HS-27A (cell line): Measurements from ENCODE around the gene ST3GAL6.

Experiments used
- DNase-seq: peaks from one replicate; pipeline ENCODE4 v3.0.0-alpha.2; 2012; ENCODE audit warnings: low read depth, missing footprints

Gene ST3GAL6, protein sequence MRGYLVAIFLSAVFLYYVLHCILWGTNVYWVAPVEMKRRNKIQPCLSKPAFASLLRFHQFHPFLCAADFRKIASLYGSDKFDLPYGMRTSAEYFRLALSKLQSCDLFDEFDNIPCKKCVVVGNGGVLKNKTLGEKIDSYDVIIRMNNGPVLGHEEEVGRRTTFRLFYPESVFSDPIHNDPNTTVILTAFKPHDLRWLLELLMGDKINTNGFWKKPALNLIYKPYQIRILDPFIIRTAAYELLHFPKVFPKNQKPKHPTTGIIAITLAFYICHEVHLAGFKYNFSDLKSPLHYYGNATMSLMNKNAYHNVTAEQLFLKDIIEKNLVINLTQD

DNA sequence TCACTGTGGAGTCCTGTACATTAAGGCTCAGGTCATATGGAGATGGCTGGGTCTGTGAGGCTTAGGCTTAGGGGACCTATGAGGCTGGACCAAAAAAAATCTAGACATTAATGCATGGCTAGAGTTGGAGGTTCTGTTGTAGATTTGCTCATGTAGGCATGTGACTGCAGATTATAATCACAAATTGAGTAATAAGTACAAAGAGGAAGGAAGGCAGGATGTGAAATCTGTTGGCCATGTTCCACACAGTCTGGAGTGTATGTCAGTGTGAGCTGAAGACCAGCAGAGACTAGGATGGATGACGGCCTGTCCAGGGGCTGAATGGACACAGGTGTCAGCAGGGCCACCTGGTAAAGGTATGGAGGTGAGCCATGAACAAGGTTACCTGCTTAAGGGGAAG, at the start of gene ST3GAL6:
Gene ST3GAL6, plus strand, starts transcription at position 265 of the 400 bp plus-strand sequence. CDS start 5,101 bp downstream, outside the sequence.
- DNase-seq, result no peak

DNA sequence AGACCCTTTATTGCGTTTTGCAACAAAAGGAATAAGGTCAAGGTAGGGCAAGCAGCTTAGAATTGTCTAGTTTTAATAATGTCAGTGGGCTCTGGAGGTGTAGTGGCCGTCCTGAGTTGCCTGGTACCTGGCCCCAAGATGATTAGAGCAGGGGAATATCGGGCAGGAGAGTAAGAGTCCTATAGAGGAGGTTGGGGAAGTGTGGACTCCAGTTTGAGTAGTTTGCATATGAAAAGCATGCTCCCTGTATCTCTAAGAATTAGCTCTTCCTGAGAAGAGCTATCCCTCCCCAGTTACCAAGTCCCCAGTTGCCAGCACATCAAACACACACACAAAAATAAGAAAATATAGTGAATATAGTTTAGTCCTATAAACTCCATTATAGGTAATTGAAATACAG, 49.2 kb upstream of the ST3GAL6 start:
- no peak for DNase-seq

DNA sequence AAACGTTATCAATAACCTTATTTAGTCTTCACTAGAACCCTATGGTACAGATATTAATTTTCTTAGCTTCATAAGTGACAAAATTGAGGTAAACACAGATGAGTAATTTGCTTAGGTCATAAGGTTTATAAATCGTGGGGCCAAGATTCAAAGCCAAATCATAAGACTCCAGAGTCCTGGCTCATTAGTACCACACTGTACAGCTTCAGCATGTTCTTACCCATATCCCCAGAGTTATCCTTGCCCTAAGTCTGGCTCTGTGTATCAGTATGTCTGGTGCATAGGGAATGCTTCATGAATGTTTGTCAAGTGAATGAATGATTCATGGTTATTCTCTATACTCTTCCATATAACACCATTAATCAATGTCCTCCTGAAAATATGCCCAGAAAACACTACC, 45.6 kb upstream of the ST3GAL6 start:
- DNase-seq, result no peak

DNA sequence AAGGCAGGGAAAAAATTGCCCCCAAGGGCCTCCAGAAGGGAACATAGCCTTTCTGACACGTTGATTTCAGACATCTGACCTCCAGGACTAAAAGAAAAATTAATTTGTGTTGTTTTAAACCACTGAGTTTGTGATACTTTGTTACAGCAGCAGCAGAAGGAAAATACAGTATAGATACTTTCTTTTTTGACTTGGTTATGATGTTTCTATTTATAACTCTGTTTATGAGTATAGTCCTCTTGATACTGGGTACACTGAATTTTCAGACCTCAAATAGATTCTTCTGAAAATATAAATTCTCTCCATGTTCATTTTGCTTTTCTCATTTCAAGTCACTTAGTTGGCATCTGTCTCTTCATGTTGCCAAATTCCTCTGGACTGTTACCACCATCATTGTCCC, 44.4 kb upstream of the ST3GAL6 start:
- DNase-seq, result no peak

DNA sequence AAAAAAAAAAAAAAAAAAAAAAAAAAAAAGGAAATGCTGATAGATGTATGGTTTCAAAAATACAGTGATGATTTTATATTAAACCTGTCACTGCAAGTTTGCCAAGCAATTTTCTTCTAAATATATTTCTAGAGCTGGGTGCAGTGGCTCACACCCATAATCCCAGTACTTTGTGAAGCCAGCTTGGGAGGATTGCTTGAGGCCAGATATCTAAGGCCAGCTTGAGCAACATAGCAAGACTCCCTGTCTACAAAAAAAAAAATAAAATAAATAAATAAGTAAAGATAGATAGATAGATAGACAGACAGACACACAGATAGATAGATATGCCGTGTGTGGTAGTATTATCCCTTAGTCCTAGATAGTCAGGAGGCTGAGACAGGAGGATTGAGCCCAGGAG, 41.4 kb upstream of the ST3GAL6 start:
- no peak for DNase-seq

DNA sequence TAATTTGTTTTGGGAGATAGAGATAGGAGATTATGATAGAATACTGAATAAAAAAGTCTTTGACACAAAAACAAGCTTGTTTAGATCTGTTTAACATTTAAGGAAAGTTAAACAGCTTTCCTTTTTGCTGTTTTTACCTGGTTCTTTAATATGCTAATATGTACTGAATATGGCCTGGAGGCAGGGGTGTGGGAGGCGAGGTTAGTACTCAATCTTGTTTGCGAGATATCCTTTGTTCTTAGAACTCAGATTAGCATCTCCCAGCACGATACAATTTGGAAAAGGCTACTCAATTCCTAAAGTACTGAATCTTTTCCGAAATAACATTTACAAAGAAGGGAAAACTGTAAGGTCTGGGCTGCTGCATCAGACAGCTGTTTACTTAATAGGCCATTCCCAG, 40.8 kb upstream of the ST3GAL6 start:
- no peak for DNase-seq

DNA sequence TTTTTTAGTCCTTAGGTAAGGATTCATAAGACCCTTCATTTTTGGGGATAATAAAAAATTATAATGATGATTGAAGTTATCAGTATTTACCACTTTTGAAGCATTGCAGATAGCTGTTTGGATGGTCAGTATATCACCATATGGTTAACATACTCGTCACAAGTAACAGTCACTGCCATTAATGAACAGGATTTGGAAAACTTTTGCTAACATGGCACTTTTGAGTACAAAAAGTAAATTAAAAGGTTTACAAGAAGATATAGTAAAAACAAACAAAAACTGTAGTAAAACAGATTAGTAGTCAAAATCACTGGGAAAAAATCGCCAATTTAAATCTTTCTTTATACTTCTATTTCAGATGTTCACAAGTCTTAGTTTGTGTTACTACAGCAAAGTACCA, 37.8 kb upstream of the ST3GAL6 start:
- no peak for DNase-seq

DNA sequence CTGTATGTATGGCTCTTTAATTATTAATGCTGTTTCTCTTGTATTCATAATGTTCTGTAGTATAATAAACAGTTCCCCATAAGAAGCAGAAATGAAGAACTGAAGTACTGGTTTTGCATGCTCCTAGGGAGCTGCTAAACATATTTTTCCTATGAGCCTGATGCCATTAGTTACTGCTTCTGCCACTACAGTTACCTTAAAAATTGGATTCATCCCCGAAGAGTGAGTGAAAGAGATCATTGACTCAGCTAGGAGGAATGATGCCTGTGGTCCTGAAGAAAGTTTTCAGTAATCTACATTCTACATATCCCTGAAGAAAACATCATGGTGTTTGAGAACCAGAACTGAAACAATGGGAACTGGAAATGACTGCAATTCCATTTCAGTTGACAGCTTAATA, 37.1 kb upstream of the ST3GAL6 start:
- peak; percentile 43 for DNase-seq

DNA sequence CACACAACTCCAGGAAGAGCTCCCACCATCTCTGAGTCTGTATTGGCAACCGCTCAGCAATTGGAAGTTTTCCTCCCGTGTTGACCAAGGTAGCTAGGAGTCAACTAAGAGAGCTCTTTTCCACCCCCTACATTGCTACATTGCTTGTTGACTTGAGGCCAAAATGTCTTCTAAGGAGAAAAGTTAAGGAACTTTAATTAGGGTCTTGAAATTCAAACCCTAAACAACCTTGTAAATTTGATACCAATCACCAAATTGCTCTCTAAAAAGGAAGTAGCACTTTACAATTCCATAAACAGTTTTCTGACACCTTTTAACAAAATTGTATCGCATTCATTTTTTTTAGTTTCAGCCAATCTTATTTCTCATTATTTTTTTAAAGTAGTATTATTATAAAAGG, 35.5 kb upstream of the ST3GAL6 start:
- DNase-seq, result no peak

DNA sequence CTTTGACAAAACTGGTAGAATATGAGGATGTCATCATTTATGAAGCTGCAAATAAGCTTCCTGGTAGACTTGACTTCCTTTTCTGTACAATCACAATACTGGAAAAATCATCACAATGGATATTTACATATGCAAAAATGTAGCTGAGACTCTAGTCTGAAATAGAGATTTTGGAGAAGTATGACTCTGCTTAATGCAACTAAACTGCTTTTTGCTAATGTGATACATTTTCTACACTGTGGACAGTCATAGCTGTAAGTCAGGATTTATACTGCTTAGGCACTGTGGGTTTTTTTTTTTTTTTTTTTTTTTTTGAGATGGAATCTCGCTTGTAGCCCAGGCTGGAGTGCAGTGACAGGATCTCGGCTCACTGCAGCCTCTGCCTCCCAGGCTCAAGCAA, 34.5 kb upstream of the ST3GAL6 start:
- DNase-seq, result no peak

DNA sequence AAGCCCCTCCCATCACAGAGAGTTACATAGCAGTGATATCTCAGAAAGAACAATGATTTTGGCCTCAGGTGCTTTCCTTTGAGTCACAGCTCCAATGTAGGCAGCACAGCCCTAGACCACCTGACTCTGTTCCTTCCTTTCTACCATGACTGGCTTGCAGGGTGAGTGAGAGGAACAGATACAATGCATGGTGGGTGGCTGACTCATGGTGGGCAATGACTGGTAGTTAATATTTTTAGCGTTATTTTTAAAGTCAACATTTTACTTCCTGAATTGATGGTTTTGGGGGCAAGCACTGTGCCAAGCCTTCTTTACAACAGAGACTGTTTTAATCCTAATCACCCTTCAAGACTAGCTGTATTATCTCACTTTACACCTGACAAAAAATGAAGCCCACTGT, 32.8 kb upstream of the ST3GAL6 start:
- no peak for DNase-seq

DNA sequence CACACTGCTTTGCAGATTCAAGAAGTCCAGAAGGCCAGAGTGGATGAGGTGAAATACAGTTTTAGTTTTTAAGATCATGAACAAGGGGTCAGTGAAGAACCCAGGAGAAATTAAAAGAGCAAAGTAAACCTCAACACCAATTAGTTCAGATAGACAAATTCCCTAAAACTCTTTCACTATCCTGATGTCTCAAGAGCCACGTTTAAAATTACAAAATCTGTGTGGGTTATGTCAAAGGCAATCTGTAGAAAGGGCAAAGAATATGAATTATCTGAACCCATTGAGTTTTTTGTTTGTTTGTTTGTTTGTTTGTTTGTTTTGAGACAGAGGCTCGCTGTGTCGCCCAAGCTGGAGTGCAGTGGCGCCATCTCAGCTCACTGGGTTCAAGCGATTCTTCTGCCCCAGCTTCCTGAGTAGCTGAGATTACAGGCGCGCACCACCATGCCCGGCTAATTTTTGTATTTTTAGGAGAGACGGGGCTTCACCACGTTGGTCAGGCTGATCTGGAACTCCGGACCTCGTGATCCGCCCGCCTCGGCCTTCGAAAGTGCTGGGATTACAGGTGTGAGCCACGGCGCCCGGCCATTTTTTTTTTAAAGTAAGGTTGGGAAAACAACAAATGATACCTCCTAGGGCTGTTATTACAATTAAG, 32.1 kb upstream of the ST3GAL6 start:
- DNase-seq, result no peak

DNA sequence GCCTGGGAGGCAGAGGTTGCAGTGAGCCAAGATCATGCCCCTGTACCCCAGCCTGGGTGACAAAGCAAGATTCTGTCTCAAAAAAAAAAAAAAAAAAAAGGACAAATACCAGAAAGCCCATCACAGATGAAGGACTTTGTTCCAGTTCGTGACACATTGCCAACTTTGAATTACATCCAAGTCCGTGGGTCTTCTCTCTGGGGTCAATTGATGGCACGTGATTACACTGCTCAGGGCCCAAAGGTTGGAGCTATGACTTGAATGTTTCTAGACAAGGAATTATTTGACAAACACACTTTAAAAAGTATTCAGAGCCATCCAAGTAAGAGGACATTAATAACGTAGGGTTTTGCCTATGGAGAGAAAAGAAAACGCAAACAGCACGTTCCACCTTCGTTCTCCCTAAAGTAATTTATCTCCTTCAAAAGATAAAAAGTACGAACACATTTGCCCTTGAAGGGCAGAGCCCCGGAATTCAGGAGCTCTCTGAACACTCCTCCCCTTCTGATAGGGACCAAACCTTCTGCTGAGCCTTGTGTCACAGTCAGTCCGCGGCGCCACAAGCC, 31.3 kb upstream of the ST3GAL6 start:
- peak; percentile 31 for DNase-seq

DNA sequence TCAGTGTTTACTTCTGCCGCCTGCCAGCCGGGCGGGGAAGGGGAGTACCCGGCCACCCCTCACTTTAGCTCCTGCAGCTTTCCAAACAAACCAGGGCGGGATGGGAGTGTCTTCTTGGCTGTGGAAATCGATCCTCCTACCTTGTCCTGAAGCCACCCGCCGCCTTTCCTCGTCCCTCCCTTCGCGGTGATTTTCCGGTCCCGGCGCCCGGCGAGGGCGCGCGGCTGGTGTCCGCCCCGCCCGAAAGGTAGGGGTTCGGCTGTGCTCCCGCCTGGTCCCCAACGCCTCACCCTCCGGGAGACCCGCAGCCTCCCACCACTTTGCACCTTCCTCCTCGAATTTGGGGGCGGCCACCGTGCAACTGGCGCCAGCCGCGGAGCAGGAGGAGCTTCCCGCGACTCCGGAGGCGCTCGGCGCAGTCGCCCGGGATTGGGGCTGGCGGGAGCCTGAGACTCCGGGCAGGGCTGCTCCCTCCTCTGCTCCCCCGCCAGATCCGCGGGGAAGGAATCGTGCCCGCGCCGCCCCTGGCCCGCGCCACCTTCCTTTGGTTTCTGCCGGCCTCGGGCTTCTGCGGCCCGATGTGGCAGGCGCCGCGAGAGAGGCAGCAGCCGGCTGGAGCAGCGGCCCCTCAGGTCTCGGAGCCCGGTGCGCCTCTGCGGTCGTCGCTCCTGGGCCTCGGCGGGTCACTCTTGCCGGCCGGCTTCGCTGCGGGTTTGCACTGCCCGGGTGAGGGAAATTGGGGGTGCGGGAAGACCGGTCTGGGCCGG, 30.7 kb upstream of the ST3GAL6 start:
- peak; percentile 33 for DNase-seq

DNA sequence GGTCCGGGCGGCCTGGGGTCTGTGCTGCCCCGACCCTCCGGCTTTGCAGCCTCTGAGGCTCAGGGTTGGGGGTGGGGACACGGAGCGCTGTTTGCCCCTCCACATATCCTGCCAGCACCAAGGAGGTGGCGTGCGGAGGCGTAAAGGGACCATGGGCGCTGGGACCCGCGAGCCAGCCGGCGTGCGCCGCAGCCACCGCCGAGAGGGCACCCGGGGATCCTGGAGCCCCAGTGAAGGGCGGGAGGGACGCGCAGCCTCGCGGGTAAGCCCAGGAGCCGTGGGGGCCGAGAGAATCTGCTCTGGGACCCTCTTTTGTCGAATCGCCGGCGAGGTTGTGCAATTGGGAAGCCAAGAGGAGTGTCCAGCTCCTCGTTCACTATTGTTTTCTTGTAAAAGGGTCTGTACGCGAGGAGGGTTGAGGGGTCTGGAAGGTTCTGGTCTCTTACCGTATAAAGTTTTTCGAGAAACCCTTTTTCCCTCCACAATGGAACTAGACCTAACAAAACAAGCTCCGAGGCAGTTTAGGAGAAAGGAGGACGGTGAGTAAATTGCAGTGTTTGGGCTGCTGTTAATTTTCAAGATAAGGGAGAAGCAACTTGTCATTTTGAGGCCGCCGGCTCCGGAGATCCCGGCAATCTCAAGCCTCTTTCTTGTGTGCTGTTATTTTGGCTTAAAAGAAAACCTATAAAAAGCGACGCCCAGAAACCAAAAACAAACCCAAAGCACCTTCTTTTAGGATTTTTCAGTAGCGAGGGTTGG, 29.9 kb upstream of the ST3GAL6 start:
- no peak for DNase-seq

DNA sequence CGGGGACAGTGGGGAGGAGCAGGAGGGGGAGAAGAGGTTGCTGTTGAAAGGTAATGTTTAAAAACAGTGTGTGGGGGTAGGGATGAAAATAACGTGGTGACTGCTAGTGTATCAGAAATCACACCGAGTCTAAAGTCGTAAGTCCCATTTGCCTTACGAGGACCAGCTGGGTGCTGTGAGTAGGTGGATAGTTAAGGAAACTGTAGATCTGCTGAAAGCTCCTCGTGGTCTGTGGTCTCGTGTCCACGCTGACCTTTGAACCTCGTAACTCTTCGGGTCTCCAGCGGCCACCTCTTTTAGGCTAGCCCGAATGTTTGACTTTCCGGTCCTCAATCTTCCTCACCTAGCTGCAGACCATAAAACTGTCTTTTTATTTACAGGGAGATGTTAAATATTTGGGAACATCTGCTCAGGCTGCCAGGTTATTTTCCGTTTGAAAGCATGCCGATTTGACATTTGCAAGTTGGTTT, 29.3 kb upstream of the ST3GAL6 start:
- DNase-seq, result no peak

DNA sequence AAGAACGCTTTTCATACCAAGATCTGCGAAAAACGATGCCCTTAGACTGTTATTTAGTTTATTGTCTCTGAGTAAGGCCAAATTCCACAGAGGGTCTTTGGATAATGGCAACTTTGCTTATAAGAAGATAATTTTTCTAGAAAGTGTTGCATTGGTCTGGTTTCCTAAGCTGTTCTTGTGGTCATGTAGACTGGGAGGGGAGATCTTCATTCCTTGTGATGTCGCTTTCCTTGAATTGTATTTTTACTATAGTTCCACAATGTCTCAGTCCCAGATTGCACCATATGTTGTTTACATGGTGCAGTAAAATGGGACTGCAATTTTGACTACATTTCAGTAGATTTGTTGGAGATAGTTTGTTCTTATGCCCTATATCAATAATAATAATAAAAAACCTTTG, 28.8 kb upstream of the ST3GAL6 start:
- DNase-seq, result no peak

DNA sequence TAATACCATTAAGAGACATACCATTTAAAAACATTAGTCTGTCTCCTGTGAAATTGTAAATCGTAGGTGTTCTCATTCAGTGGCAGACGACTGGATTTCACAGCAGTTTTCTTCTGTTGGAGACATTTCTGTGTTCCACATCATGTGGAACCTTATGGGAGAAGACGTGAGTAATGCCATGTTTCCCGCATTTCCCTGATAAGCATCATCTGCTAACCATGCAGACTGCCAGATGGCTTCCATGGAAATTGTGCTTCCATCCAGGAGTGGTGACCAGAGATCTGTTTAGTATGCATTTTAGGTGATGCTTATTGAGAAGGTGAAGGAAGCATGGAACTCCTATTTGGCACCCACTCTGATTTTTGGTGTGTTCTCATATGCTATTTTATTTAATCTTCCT, 28.4 kb upstream of the ST3GAL6 start:
- DNase-seq, result no peak

DNA sequence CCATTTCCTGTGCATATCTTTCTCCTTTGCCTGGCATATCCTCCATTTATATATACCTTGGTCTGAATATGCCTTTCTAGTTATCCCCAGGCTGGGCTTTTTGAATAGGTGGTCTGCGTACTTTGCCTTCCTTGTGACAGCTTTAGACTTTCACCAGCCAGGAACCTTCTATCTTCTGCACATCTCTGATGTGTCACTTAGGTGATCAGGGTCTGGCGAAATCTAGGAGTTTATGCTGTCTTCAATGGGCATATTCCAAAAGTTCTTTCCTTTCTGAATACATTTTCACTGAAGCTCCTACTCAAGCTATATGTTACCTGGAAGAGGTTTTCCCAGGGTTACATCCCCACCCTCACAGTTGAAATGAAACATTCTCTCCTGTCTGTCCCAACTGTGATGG, 27.8 kb upstream of the ST3GAL6 start:
- DNase-seq, result no peak

DNA sequence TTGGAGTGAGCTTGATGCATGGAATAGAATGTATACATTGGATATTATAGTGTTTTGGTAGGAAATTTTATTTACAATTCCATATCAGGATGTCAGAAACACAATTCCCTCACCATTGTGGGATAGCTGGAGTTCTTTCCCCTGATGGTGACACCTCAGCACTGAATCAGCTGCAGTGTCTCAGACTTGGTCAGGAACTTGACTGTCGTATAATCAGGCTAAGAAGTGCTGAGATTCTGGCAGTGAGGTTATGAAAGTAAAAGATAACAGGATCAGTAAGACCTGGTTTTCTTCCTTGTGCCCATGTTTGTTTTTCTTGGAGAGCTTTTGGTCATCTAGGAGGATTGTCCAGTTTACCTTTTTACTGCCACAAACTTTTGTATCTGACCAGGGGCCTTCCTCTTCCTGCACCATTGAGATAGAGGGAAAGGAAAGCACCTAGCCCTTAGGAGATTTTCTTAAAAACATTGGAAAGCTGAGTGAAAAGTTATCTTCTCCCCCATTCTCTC, 27.3 kb upstream of the ST3GAL6 start:
- DNase-seq, result no peak

DNA sequence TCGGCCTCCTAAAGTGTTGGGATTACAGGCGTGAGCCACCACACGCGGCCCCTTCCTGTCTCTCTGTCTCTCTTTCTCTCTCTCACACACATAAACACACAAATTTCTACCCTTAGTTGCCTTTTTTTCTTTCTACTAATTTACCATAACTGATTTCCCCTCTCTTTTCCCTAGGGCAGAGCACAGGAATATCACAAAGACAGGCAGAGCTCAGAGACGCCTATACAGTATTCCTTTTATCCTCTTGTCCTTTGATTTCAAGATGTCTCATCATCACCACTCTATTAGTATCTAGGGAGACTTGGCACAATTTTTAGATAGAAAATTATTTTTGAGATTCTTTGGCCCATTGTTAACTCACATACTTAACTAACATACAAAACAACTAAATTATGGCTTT, 25.8 kb upstream of the ST3GAL6 start:
- no peak for DNase-seq

DNA sequence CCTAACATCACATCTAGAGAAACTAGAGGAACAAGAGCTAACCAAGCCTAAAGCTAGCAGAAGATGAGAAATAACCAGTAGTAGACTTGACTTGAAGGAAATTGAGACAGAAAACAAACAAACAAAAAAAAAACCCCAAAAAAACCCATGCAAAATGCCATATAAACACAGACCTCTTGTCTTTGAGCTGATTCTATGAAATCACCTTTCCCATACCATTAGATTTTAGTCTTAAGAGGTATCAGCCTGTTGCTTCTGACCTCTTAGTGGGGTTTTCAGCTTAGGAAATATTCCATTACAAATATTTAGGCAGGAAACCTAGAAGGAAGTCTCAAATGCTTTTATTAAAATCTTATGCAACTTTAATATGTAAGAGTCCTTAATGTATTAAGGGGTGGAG, 23.9 kb upstream of the ST3GAL6 start:
- DNase-seq, result no peak
